GM12892 (cell line): ENCODE results near the gene RAB10.

Source experiments
- POLR2AphosphoS5 ChIP-seq: IDR thresholded peaks from 2 replicates; pipeline ENCODE4 v1.6.1; 2011; ENCODE audit warnings: low read depth, low read length, control low read depth
- TAF1 ChIP-seq: IDR thresholded peaks from 2 replicates; pipeline ENCODE4 v1.6.1; 2011; ENCODE audit warnings: low read depth, mild to moderate bottlenecking, control low read depth, low read length, borderline replicate concordance

DNA sequence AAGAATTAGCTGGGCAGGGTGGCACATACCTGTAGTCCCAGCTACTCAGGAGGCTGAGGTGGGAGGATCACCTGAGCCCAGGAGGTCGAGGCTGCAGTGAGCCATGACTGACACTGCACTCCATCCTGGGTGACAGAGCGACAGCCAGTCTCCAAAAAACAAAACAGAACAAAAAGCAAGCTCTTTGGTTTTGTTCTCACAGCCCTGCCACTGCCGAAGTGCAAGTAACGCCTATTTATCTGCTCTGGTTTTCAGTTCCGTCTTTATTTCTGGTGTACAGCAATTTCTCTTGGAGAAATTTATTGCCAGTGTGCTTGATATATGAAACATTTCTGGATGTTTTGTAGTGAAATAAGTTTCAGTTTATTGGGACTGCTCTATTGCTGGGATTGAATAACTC is 61.9 kb downstream of the RAB10 start:
- TF ChIP-seq POLR2AphosphoS5: no peak
- no peak for TF ChIP-seq TAF1
